H9 (cell line): ENCODE data around the gene DTD1. TPM values are rescaled to one million over a fixed set of nuclear protein-coding genes. Genes with fewer than 3 reads are reported as not detected.

Experiments used
- DNase-seq: peaks from one replicate; pipeline ENCODE4 v3.0.0-alpha.2; 2017
- H2AFZ ChIP-seq: one replicate; pipeline ENCODE4 v1.6.1; 2013; ENCODE audit warnings: mild to moderate bottlenecking, low read length, control low read depth, moderate library complexity
- H2AK5ac ChIP-seq: 2 replicates; pipeline ENCODE4 v1.6.1; 2013; ENCODE audit warnings: low read length, control low read depth, mixed read lengths; ENCODE audit not compliant: insufficient read length
- H2BK120ac ChIP-seq: one replicate; pipeline ENCODE4 v1.6.1; 2013; ENCODE audit warnings: low read depth, mild to moderate bottlenecking, low read length, control low read depth, inconsistent platforms; ENCODE audit not compliant: poor library complexity, severe bottlenecking
- H2BK12ac ChIP-seq: 2 replicates; pipeline ENCODE4 v1.6.1; 2013; ENCODE audit warnings: low read length, control low read depth, mixed read lengths, low read depth; ENCODE audit not compliant: insufficient read length
- H2BK15ac ChIP-seq: 2 replicates; pipeline ENCODE4 v1.6.1; 2013; ENCODE audit warnings: low read depth, low read length, control low read depth
- H2BK20ac ChIP-seq: one replicate; pipeline ENCODE4 v1.6.1; 2013; ENCODE audit warnings: low read depth, mild to moderate bottlenecking, low read length, control low read depth, inconsistent platforms; ENCODE audit not compliant: poor library complexity, severe bottlenecking
- H2BK5ac ChIP-seq: 2 replicates; pipeline ENCODE4 v1.6.1; 2013; ENCODE audit warnings: low read length, control low read depth, mixed read lengths; ENCODE audit not compliant: insufficient read length
- H3K14ac ChIP-seq: 2 replicates; pipeline ENCODE4 v1.6.1; 2013; ENCODE audit warnings: low read length, control low read depth; ENCODE audit not compliant: insufficient read depth
- H3K18ac ChIP-seq: 2 replicates; pipeline ENCODE4 v1.6.1; 2013; ENCODE audit warnings: low read depth, mild to moderate bottlenecking, mixed read lengths, low read length, control low read depth; ENCODE audit not compliant: insufficient read length
- H3K23ac ChIP-seq: 2 replicates; pipeline ENCODE4 v1.6.1; 2013; ENCODE audit warnings: low read length, control low read depth, mixed read lengths, low read depth; ENCODE audit not compliant: insufficient read length
- H3K23me2 ChIP-seq: 2 replicates; pipeline ENCODE4 v1.6.1; 2013; ENCODE audit warnings: low read depth, mild to moderate bottlenecking, mixed read lengths, low read length, control low read depth; ENCODE audit not compliant: insufficient read length, poor library complexity, severe bottlenecking
- H3K27ac ChIP-seq: 2 replicates; pipeline ENCODE4 v1.5.1; 2013; ENCODE audit warnings: low read length, control low read depth, mixed read lengths, low read depth; ENCODE audit not compliant: insufficient read length
- H3K27me3 ChIP-seq: 2 replicates; pipeline ENCODE4 v1.6.1; 2013; ENCODE audit warnings: low read length, control low read depth, inconsistent platforms; ENCODE audit not compliant: insufficient read depth
- H3K4ac ChIP-seq: 2 replicates; pipeline ENCODE4 v1.6.1; 2013; ENCODE audit warnings: low read depth, mild to moderate bottlenecking, control low read depth, inconsistent platforms, low read length, moderate library complexity
- H3K4me1 ChIP-seq: 2 replicates; pipeline ENCODE4 v1.6.1; 2013; ENCODE audit warnings: low read length, control low read depth, inconsistent platforms; ENCODE audit not compliant: insufficient read depth
- H3K4me2 ChIP-seq: 2 replicates; pipeline ENCODE4 v1.6.1; 2013; ENCODE audit warnings: low read length, control low read depth, mixed read lengths; ENCODE audit not compliant: insufficient read length, insufficient read depth
- H3K56ac ChIP-seq: 2 replicates; pipeline ENCODE4 v1.6.1; 2013; ENCODE audit warnings: low read depth, mild to moderate bottlenecking, mixed read lengths, low read length, control low read depth; ENCODE audit not compliant: insufficient read length
- H3K79me1 ChIP-seq: 2 replicates; pipeline ENCODE4 v1.6.1; 2013; ENCODE audit warnings: low read depth, mild to moderate bottlenecking, moderate library complexity, low read length, control low read depth, inconsistent platforms; ENCODE audit not compliant: insufficient read depth, poor library complexity, severe bottlenecking
- H3K79me2 ChIP-seq: 2 replicates; pipeline ENCODE4 v1.6.1; 2013; ENCODE audit warnings: low read length, control low read depth, inconsistent platforms; ENCODE audit not compliant: insufficient read depth
- H3K9ac ChIP-seq: 2 replicates; pipeline ENCODE4 v1.6.1; 2013; ENCODE audit warnings: low read length, control low read depth, mixed read lengths; ENCODE audit not compliant: insufficient read length; ENCODE audit errors: extremely low read depth
- H3K9me3 ChIP-seq: one replicate; pipeline ENCODE4 v1.6.1; 2013; ENCODE audit warnings: low read depth, low read length, inconsistent platforms; ENCODE audit not compliant: control insufficient read depth
- H3T11ph ChIP-seq: one replicate; pipeline ENCODE4 v1.6.1; 2013; ENCODE audit warnings: mild to moderate bottlenecking, low read length, control low read depth, inconsistent platforms
- H4K20me1 ChIP-seq: one replicate; pipeline ENCODE4 v1.6.1; 2013; ENCODE audit not compliant: control insufficient read depth, insufficient read length, insufficient read depth
- H4K5ac ChIP-seq: 2 replicates; pipeline ENCODE4 v1.6.1; 2013; ENCODE audit warnings: low read depth, mild to moderate bottlenecking, mixed read lengths, low read length, control low read depth; ENCODE audit not compliant: insufficient read length
- H4K8ac ChIP-seq: replicated peaks from 2 replicates; pipeline ENCODE4 v1.6.1; 2013; ENCODE audit warnings: low read length, control low read depth, mixed read lengths, low read depth; ENCODE audit not compliant: insufficient read length
- H4K91ac ChIP-seq: 2 replicates; pipeline ENCODE4 v1.6.1; 2013; ENCODE audit warnings: low read depth, mild to moderate bottlenecking, moderate library complexity, mixed read lengths, low read length, control low read depth; ENCODE audit not compliant: insufficient read length
- H3K27ac Mint-ChIP-seq, 3 experiments: 2 replicates in 2 of 3; 3 replicates in 1 of 3; pipeline ENCODE4 v1.8.0; 2020 to 2021; ENCODE audit warnings: mixed read lengths in 3 of 3, mild to moderate bottlenecking in 1 of 3, moderate library complexity in 1 of 3
- H3K27me3 Mint-ChIP-seq: 2 replicates; pipeline ENCODE4 v1.8.0; 2021; ENCODE audit warnings: low read depth, mild to moderate bottlenecking, moderate library complexity, mixed read lengths
- H3K36me3 Mint-ChIP-seq, 3 experiments: 2 replicates in 2 of 3; 3 replicates in 1 of 3; pipeline ENCODE4 v1.8.0; 2020 to 2021; ENCODE audit warnings: low read depth in 3 of 3, mixed read lengths in 3 of 3; ENCODE audit not compliant: insufficient read depth in 1 of 3
- H3K4me1 Mint-ChIP-seq, 2 experiments: 2 replicates each; pipeline ENCODE4 v1.8.0; 2020; ENCODE audit warnings: mixed read lengths in 2 of 2
- H3K4me3 Mint-ChIP-seq, 2 experiments: 2 replicates in 1 of 2; 3 replicates in 1 of 2; pipeline ENCODE4 v1.8.0; 2020 to 2021; ENCODE audit warnings: mild to moderate bottlenecking in 2 of 2, mixed read lengths in 2 of 2, moderate library complexity in 1 of 2
- H3K9me3 Mint-ChIP-seq, 2 experiments: 2 replicates in 1 of 2; 3 replicates in 1 of 2; pipeline ENCODE4 v1.8.0; 2020; ENCODE audit warnings: mild to moderate bottlenecking in 2 of 2, mixed read lengths in 2 of 2, moderate library complexity in 1 of 2
- WGBS: extraction: QIAGEN DNeasy Blood & Tissue Kit; methylation state at CpG from one replicate; pipeline ENCODE4 v1.1.7; 2013; ENCODE audit warnings: missing lambda C conversion rate, low lambda C conversion rate, mixed read lengths; ENCODE audit not compliant: insufficient read length; ENCODE audit errors: extremely low coverage; 5-methylcytosine and 5-hydroxymethylcytosine counted together
- total RNA-seq: library from RNA; stranded (reverse); gene quantifications from 2 replicates; pipeline ENCODE4 v1.2.1, GENCODE V29; 2021
- TF ChIP-seq, protein P1 (sequence below): fragments of 200-600 bp; sonication (generic); conservative IDR thresholded peaks from 3 replicates; pipeline ENCODE4 v1.8.0; 2021; ENCODE audit warnings: antibody characterized with exemption, mild to moderate bottlenecking

DTD1 gene
- total RNA-seq, 1 experiment from 2014 or later = 62.0 TPM

DNA sequence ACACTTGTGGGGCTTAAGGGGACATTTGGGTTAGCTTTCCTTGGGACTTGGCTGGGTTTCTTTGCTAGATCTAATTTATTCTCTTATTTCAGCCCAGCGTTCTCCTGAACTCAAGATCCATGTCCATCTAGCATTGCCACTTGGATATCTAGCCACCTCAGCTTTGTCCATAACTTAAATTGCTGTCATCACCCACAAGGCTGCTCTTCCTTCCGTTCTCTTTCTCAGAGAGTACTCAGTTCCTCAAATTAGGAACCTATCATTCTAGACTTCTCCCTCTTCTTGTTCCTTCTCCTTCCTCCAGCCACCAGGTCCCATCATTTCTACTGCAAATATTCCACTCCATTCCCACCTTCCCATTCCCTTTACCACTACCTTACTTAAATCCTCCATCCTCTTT lies 16.3 kb upstream of the DTD1 start:
- no peak overlapping the region for H3K9ac ChIP-seq
- no peak for DNase-seq
- no peaks in the 10 kb centered on the region for H4K20me1 ChIP-seq
- Mint-ChIP-seq H3K36me3 (peaks cover 10 to 17% (median 17%) of the 10 kb centered on the region in 3 experiments; a peak in 6 of 7 replicates), H3K9me3 (no peaks in the 10 kb centered on the region), H3K4me1 (peaks cover 2 to 3% of the 10 kb centered on the region in 2 experiments; a peak in 1 of 4 replicates), H3K27ac (no peak overlapping the region; a peak in 1 of 7 replicates), H3K27me3 (no peaks in the 10 kb centered on the region), H3K4me3 (no peak overlapping the region)
- peaks cover 5% of the 10 kb centered on the region; the same call in 1 of the 2 replicates for H3K79me2 ChIP-seq
- no CpG with 5 or more reads among the region's 2 CpGs for WGBS
- H2BK12ac ChIP-seq = no peak overlapping the region
- peaks cover 7% of the 10 kb centered on the region for H3K23me2 ChIP-seq
- no peak overlapping the region for H4K91ac ChIP-seq
- H3K23ac ChIP-seq = no peak overlapping the region
- H3K27ac ChIP-seq = no peak overlapping the region
- no peak overlapping the region for H2BK5ac ChIP-seq
- no peaks in the 10 kb centered on the region for H3K4me1 ChIP-seq
- no peak overlapping the region for H3K18ac ChIP-seq
- no peak overlapping the region for H3K14ac ChIP-seq
- H3K27me3 ChIP-seq = no peaks in the 10 kb centered on the region
- H3K56ac ChIP-seq = no peak overlapping the region
- no peaks in the 10 kb centered on the region for H3K79me1 ChIP-seq
- no peak overlapping the region for H3K4me2 ChIP-seq
- TF ChIP-seq, protein P1, sequence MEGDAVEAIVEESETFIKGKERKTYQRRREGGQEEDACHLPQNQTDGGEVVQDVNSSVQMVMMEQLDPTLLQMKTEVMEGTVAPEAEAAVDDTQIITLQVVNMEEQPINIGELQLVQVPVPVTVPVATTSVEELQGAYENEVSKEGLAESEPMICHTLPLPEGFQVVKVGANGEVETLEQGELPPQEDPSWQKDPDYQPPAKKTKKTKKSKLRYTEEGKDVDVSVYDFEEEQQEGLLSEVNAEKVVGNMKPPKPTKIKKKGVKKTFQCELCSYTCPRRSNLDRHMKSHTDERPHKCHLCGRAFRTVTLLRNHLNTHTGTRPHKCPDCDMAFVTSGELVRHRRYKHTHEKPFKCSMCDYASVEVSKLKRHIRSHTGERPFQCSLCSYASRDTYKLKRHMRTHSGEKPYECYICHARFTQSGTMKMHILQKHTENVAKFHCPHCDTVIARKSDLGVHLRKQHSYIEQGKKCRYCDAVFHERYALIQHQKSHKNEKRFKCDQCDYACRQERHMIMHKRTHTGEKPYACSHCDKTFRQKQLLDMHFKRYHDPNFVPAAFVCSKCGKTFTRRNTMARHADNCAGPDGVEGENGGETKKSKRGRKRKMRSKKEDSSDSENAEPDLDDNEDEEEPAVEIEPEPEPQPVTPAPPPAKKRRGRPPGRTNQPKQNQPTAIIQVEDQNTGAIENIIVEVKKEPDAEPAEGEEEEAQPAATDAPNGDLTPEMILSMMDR = no peak
- H2AFZ ChIP-seq = no peak overlapping the region
- H2BK15ac ChIP-seq = no peak overlapping the region
- no peak overlapping the region for H3T11ph ChIP-seq
- no peak overlapping the region for H4K5ac ChIP-seq
- H3K4ac ChIP-seq = no peak overlapping the region
- no peak overlapping the region for H4K8ac ChIP-seq
- no peak overlapping the region for H2AK5ac ChIP-seq
- no peak overlapping the region for H2BK20ac ChIP-seq
- H3K9me3 ChIP-seq = no peaks in the 10 kb centered on the region
- H2BK120ac ChIP-seq = no peak overlapping the region
